Stimulated activated memory B cell treated with anti-CD40 and anti-IgM and Interleukin-4, amounts not matched to agents 10 μg/mL and 1 μg/mL and 100 μg/mL, for 72 hours (primary cell): ENCODE results near the gene OTC.

ENCODE experiments used
- ATAC-seq: fragments of 150-1000 bp; cut with Tn5 transposase; 2 replicates; pipeline ENCODE4 v1.10.0; 2021
- H3K27ac Mint-ChIP-seq: one replicate; pipeline ENCODE4 v1.8.0; 2022; ENCODE audit warnings: mild to moderate bottlenecking, mixed read lengths
- H3K27me3 Mint-ChIP-seq: one replicate; pipeline ENCODE4 v1.8.0; 2022; ENCODE audit warnings: mixed read lengths
- H3K36me3 Mint-ChIP-seq: one replicate; pipeline ENCODE4 v1.8.0; 2022; ENCODE audit warnings: mixed read lengths
- H3K4me1 Mint-ChIP-seq: one replicate; pipeline ENCODE4 v1.8.0; 2022; ENCODE audit warnings: mixed read lengths
- H3K4me3 Mint-ChIP-seq: one replicate; pipeline ENCODE4 v1.8.0; 2022; ENCODE audit warnings: mild to moderate bottlenecking, moderate library complexity, mixed read lengths
- H3K9me3 Mint-ChIP-seq: one replicate; pipeline ENCODE4 v1.8.0; 2022; ENCODE audit warnings: mixed read lengths

Gene OTC

GRCh38 chrX:38341442-38341841, 11.0 kb upstream of the OTC start:
- Mint-ChIP-seq H3K9me3 (no peaks in the 10 kb centered on the region), H3K27ac (no peak overlapping the region), H3K4me3 (no peak overlapping the region), H3K27me3 (no peaks in the 10 kb centered on the region), H3K4me1 (peaks cover 7% of the 10 kb centered on the region), H3K36me3 (no peaks in the 10 kb centered on the region)
- no peak for ATAC-seq

- Mint-ChIP-seq H3K4me3 (no peak overlapping the region), H3K4me1 (no peaks in the 10 kb centered on the region), H3K27ac (no peak overlapping the region), H3K36me3 (no peaks in the 10 kb centered on the region), H3K9me3 (no peaks in the 10 kb centered on the region), H3K27me3 (no peaks in the 10 kb centered on the region)
- no peak for ATAC-seq
Observed at GRCh38 chrX:38342853-38343778, 9.3 kb upstream of the OTC start.

GRCh38 chrX:38346150-38346549, 6.3 kb upstream of the OTC start:
- Mint-ChIP-seq H3K36me3 (no peaks in the 10 kb centered on the region), H3K4me1 (no peaks in the 10 kb centered on the region), H3K27me3 (peaks cover 9% of the 10 kb centered on the region), H3K9me3 (no peaks in the 10 kb centered on the region), H3K27ac (no peak overlapping the region), H3K4me3 (no peak overlapping the region)
- no peak for ATAC-seq

- Mint-ChIP-seq H3K27me3 (peaks cover 9% of the 10 kb centered on the region), H3K27ac (no peak overlapping the region), H3K4me1 (no peaks in the 10 kb centered on the region), H3K4me3 (no peak overlapping the region), H3K9me3 (no peaks in the 10 kb centered on the region), H3K36me3 (no peaks in the 10 kb centered on the region)
- ATAC-seq: no peak
Observed at GRCh38 chrX:38347136-38347535, 5.3 kb upstream of the OTC start.

GRCh38 chrX:38351346-38351745, 1.1 kb upstream of the OTC start:
- Mint-ChIP-seq H3K4me1 (no peaks in the 10 kb centered on the region), H3K9me3 (no peaks in the 10 kb centered on the region), H3K27ac (no peak overlapping the region), H3K4me3 (no peak overlapping the region), H3K27me3 (peaks cover 9% of the 10 kb centered on the region), H3K36me3 (no peaks in the 10 kb centered on the region)
- ATAC-seq: no peak

- no peaks in the 10 kb centered on the region for H3K4me1 Mint-ChIP-seq
- H3K4me3 Mint-ChIP-seq: no peak overlapping the region
- H3K27ac Mint-ChIP-seq: no peak overlapping the region
- no peak for ATAC-seq
- no peaks in the 10 kb centered on the region for H3K27me3 Mint-ChIP-seq
- no peaks in the 10 kb centered on the region for H3K36me3 Mint-ChIP-seq
- H3K9me3 Mint-ChIP-seq: no peaks in the 10 kb centered on the region
Observed at GRCh38 chrX:38356401-38356800, 4.0 kb downstream of the OTC start.

GRCh38 chrX:38357747-38358673, 5.6 kb downstream of the OTC start:
- ATAC-seq: no peak
- H3K36me3 Mint-ChIP-seq: no peaks in the 10 kb centered on the region
- no peaks in the 10 kb centered on the region for H3K4me1 Mint-ChIP-seq
- no peaks in the 10 kb centered on the region for H3K27me3 Mint-ChIP-seq
- H3K9me3 Mint-ChIP-seq: no peaks in the 10 kb centered on the region
- no peak overlapping the region for H3K4me3 Mint-ChIP-seq
- no peak overlapping the region for H3K27ac Mint-ChIP-seq

GRCh38 chrX:38363046-38363445, 10.6 kb downstream of the OTC start:
- Mint-ChIP-seq H3K4me1 (no peaks in the 10 kb centered on the region), H3K4me3 (no peak overlapping the region), H3K36me3 (no peaks in the 10 kb centered on the region), H3K27me3 (no peaks in the 10 kb centered on the region), H3K9me3 (no peaks in the 10 kb centered on the region), H3K27ac (no peak overlapping the region)
- ATAC-seq: no peak

- Mint-ChIP-seq H3K9me3 (no peaks in the 10 kb centered on the region), H3K27ac (no peak overlapping the region), H3K36me3 (no peaks in the 10 kb centered on the region), H3K27me3 (no peaks in the 10 kb centered on the region), H3K4me1 (no peaks in the 10 kb centered on the region), H3K4me3 (no peak overlapping the region)
- ATAC-seq: no peak
Observed at GRCh38 chrX:38365954-38366353, 13.6 kb downstream of the OTC start.

- H3K4me1 Mint-ChIP-seq: no peaks in the 10 kb centered on the region
- no peaks in the 10 kb centered on the region for H3K27me3 Mint-ChIP-seq
Observed at GRCh38 chrX:38368774-38369173, 16.4 kb downstream of the OTC start.

GRCh38 chrX:38371641-38372040, 19.2 kb downstream of the OTC start:
- no peaks in the 10 kb centered on the region for H3K36me3 Mint-ChIP-seq
- no peaks in the 10 kb centered on the region for H3K9me3 Mint-ChIP-seq
- H3K4me3 Mint-ChIP-seq: no peak overlapping the region
- H3K27me3 Mint-ChIP-seq: no peaks in the 10 kb centered on the region
- no peak overlapping the region for H3K27ac Mint-ChIP-seq
- no peak for ATAC-seq
- H3K4me1 Mint-ChIP-seq: no peaks in the 10 kb centered on the region

More at GRCh38 chrX:38368774-38369173, 16.4 kb downstream of the OTC start:
- Mint-ChIP-seq H3K27ac (no peak overlapping the region), H3K36me3 (no peaks in the 10 kb centered on the region), H3K9me3 (no peaks in the 10 kb centered on the region), H3K4me3 (no peak overlapping the region)
- ATAC-seq: no peak

GRCh38 chrX:38374431-38374830, 22.0 kb downstream of the OTC start:
- no peak overlapping the region for H3K4me3 Mint-ChIP-seq
- no peaks in the 10 kb centered on the region for H3K4me1 Mint-ChIP-seq
- peaks cover 3% of the 10 kb centered on the region for H3K9me3 Mint-ChIP-seq
- H3K27me3 Mint-ChIP-seq: peaks cover 14% of the 10 kb centered on the region
- H3K36me3 Mint-ChIP-seq: no peaks in the 10 kb centered on the region
- no peak overlapping the region for H3K27ac Mint-ChIP-seq
- ATAC-seq: no peak

GRCh38 chrX:38375891-38376290, 23.5 kb downstream of the OTC start:
- H3K27me3 Mint-ChIP-seq: peaks cover 14% of the 10 kb centered on the region
- H3K4me1 Mint-ChIP-seq: no peaks in the 10 kb centered on the region
- no peak overlapping the region for H3K27ac Mint-ChIP-seq
- peaks cover 3% of the 10 kb centered on the region for H3K9me3 Mint-ChIP-seq
- no peaks in the 10 kb centered on the region for H3K36me3 Mint-ChIP-seq
- H3K4me3 Mint-ChIP-seq: no peak overlapping the region
- ATAC-seq: no peak

- Mint-ChIP-seq H3K4me1 (no peaks in the 10 kb centered on the region), H3K4me3 (no peak overlapping the region), H3K36me3 (no peaks in the 10 kb centered on the region), H3K27ac (no peak overlapping the region), H3K9me3 (peaks cover 3% of the 10 kb centered on the region), H3K27me3 (peaks cover 14% of the 10 kb centered on the region)
- no peak for ATAC-seq
Observed at GRCh38 chrX:38376747-38377146, 24.3 kb downstream of the OTC start.

- Mint-ChIP-seq H3K4me1 (no peaks in the 10 kb centered on the region), H3K4me3 (no peak overlapping the region), H3K9me3 (peaks cover 3% of the 10 kb centered on the region), H3K27ac (no peak overlapping the region), H3K27me3 (peaks cover 14% of the 10 kb centered on the region), H3K36me3 (no peaks in the 10 kb centered on the region)
- ATAC-seq: no peak
Observed at GRCh38 chrX:38379088-38379487, 26.7 kb downstream of the OTC start.
